GM21825 (cell line): ENCODE measurements around the gene FOXI1.

Experiments
- ATAC-seq: cut with Tn5 transposase; IDR thresholded peaks from one replicate; pipeline ENCODE4 v1.9.1; 2021; ENCODE audit warnings: mild to moderate bottlenecking, moderate library complexity; ENCODE audit not compliant: unreplicated experiment

Gene FOXI1

GRCh38 chr5:170149206-170149515 lies 43.5 kb downstream of the FOXI1 start:
- no peak for ATAC-seq

DNA sequence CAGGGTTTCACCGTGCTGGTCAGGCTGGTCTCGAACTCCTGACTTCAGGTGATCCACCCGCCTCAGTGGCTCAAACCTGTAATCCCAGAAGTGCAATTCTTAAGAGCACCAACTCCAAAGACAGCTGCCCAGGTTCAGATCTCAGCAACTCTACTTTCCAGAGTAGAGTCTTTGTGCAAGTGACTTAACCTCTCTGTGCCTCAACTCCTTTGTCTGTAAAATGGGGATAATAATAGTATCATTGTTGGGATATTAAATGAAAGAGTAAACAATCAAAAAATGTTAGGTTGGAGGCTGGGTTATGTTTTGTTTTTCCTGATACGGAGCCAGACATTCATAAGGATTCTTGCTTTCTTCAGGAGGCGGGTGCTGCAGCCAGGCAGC lies 45.0 kb downstream of the FOXI1 start:
- no peak for ATAC-seq

DNA sequence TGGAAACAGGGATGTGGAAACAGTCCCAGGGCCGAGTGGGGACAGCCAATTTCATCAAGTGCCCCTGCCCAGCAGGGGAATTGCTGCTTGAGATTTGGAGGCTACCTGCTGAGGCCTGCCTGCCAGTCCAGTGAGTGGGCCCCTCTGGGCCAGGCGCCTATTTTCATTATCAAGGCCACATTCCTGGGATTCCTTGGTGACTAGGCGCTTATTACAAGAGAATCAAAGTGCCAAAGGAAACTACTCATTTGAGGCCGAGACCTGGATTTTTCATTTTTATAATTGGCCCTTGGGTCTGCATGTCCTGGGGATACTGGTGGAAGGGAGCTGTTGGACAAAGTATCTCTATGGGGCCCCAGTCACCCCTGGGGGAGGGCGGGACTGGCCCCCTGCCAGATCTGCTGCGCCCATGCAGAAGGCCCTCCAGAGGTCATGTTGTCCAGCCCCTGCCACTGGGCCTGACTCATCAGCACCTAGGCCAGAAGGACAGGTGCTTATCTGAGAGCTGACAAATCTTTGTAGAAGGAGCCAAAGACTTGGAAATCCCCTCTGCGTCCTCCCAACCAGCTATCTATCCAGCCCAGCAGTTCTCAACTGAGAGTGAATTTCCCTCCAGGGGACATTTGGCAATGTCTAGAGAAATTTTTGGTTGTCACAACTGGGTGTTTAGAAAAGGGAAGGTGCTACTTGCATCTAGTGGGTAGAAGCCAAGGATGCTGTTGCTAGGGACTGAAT lies 45.6 kb downstream of the FOXI1 start:
- peak; percentile 52 for ATAC-seq

GRCh38 chr5:170152767-170153166 lies 47.1 kb downstream of the FOXI1 start:
- no peak for ATAC-seq

DNA sequence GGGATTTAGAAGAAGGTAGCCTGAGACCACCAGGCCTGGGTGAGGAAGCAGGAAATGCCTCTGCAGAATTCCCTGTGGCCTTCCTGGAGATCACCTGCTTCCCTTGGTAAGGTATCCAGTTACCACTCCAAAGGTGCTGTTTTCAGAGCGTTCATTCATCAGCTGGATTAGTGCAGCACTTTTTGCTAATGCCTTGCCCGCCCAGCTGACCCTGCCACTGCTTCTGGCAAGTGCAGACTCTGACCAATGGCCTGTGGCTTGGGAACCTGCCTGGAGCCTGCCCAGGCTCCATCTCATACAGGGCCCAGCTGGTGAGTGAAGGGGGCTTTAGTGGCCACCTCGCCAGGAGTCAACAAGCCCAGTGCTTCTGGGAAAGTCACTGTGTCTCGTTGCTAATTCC lies 48.6 kb downstream of the FOXI1 start:
- ATAC-seq, result no peak

GRCh38 chr5:170154744-170155143 lies 49.0 kb downstream of the FOXI1 start:
- no peak for ATAC-seq

DNA sequence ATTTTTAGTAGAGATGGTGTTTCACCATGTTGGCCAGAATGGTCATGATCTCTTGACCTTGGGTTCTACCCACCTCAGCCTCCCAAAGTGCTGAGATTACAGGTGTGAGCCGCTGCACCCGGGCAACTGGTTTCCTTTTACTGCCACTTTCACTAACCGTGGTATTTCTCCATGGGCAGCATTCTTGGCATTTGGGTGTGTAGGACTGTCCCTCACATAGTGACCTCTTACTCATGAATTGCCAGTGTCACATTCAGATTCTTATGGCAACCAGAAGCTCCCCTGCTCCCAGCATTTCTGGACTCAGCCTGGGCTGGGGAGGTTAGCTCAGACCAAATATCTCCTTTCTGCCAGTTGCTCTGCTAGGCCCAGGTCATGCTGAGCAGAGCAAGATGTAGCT lies 50.1 kb downstream of the FOXI1 start:
- ATAC-seq, result no peak

DNA sequence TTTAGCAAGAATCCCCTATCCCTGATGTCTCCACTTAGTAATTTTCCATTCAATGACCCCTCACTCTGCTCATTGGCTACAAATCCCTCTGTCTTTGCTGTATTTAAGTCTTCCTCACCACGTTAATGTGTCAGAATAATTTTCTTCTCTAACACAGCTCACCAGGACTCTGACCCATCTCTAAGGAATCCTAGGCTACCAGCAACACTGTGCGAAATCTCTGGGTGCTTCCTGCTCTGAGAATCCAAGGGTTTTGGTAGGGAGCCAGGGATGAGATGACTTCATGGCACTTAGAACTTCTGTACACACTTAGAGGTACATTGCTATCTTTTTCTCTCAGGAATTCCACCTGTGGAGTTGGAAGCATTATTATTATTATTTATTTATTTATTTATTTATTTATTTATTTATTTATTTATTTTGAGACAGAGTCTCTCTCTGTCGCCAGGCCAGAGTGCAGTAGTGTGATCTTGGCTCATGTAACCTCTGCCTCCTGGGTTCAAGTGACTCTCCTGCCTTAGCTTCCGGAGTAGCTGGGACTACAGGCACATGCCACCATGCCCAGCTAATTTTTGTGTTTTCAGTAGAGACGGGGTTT lies 53.5 kb downstream of the FOXI1 start:
- ATAC-seq, result no peak
